HCT116 (cell line): Measurements from ENCODE around the gene RAPSN. TPM values are rescaled to one million over a fixed set of nuclear protein-coding genes. Genes with fewer than 3 reads are reported as not detected.

Experiments used
- ATAC-seq: fragments of 200-7000 bp; cut with Tn5 transposase; 2 replicates; pipeline ENCODE4 v1.9.1; 2020; ENCODE audit warnings: mild to moderate bottlenecking, moderate library complexity
- BruUV-seq: library from RNA; stranded (reverse); fragments of 400-500 nt; replicated peaks from 2 replicates; lab custom pipeline; 2021; lab: Mats Ljungman, UMichigan
- CTCF ChIA-PET: fragments of 300-600 bp; sonication (Branson Sonifier 250); formaldehyde crosslinking; loops from one replicate; lab custom pipeline; 2021; ENCODE audit warnings: antibody characterized with exemption; lab: Charles Lee
- POLR2A ChIA-PET: fragments of 300-600, 350-600 bp; sonication (Branson Sonifier 250); formaldehyde crosslinking; loops from one replicate; lab custom pipeline; 2021; ENCODE audit warnings: antibody characterized with exemption; lab: Charles Lee
- RAD21 ChIA-PET, 2 experiments: fragments of 300-600 bp; sonication (Branson Sonifier 250); formaldehyde crosslinking; loops; one replicate each; lab custom pipeline; 2023; ENCODE audit warnings: low total read pairs in 2 of 2; ENCODE audit not compliant: uncharacterized antibody in 2 of 2, unreplicated experiment in 2 of 2, low non-redundant PET in 1 of 2; lab: Charles Lee
- DNase-seq: peaks from one replicate; pipeline ENCODE4 v3.0.0-alpha.2; 2010; ENCODE audit warnings: low read depth, low spot score
- H2AFZ ChIP-seq: fragments of 200-600 bp; shearing (Covaris generic), sonication (generic); 2 replicates; pipeline ENCODE4 v1.6.1; 2017; ENCODE audit warnings: low read depth, mixed run types, mixed read lengths, antibody characterized with exemption, low read length; ENCODE audit not compliant: poor library complexity, severe bottlenecking
- H3K27ac ChIP-seq: 2 replicates; pipeline ENCODE4 v1.5.1; 2012; ENCODE audit warnings: low read depth, low read length
- H3K27me3 ChIP-seq: fragments of 200-600 bp; sonication (generic); 2 replicates; pipeline ENCODE4 v1.6.1; 2016; ENCODE audit warnings: mixed run types, low read length, mixed read lengths; ENCODE audit not compliant: insufficient read depth
- H3K36me3 ChIP-seq, 2 experiments: fragments of 200-500 bp in 1 of 2; fragments of 200-600 bp in 1 of 2; sonication (Bioruptor generic) in 1 of 2; sonication (generic) in 1 of 2; 2 replicates each; pipeline versions ENCODE4 v1.5.1 to v1.6.1; 2014 to 2016; ENCODE audit warnings: low read length in 2 of 2, inconsistent platforms in 1 of 2, mixed read lengths in 1 of 2, mixed run types in 1 of 2; ENCODE audit not compliant: insufficient read depth in 2 of 2, control insufficient read depth in 1 of 2
- H3K4me1 ChIP-seq, 2 experiments: fragments of 200-600 bp in 1 of 2; sonication (generic) in 1 of 2; 2 replicates each; pipeline versions ENCODE4 v1.5.1 to v1.6.1; 2012 to 2017; ENCODE audit warnings: low read length in 2 of 2, inconsistent platforms in 1 of 2, mild to moderate bottlenecking in 1 of 2, mixed read lengths in 1 of 2, mixed run types in 1 of 2, moderate library complexity in 1 of 2; ENCODE audit not compliant: insufficient read depth in 2 of 2, control insufficient read depth in 1 of 2
- H3K4me2 ChIP-seq: fragments of 200-600 bp; sonication (generic); 2 replicates; pipeline ENCODE4 v1.6.1; 2017; ENCODE audit warnings: mixed run types, low read length, mixed read lengths
- H3K4me3 ChIP-seq, 2 experiments: fragments of 200-600 bp in 1 of 2; sonication (generic) in 1 of 2; replicated peaks in 1 of 2; 2 replicates each; pipeline ENCODE4 v1.5.1; 2011 to 2016; ENCODE audit warnings: low read length in 2 of 2, control low read depth in 1 of 2, low read depth in 1 of 2, mild to moderate bottlenecking in 1 of 2, mixed read lengths in 1 of 2, mixed run types in 1 of 2
- H3K79me2 ChIP-seq: fragments of 200-600 bp; sonication (generic); 2 replicates; pipeline ENCODE4 v1.6.1; 2017; ENCODE audit warnings: mild to moderate bottlenecking, mixed run types, low read length, moderate library complexity, mixed read lengths; ENCODE audit not compliant: insufficient read depth
- H3K9ac ChIP-seq: fragments of 200-600 bp; sonication (generic); 2 replicates; pipeline ENCODE4 v1.6.1; 2016; ENCODE audit warnings: low read length, mixed read lengths
- H3K9me2 ChIP-seq: fragments of 200-600 bp; sonication (generic), shearing (Covaris generic); 2 replicates; pipeline ENCODE4 v1.6.1; 2017; ENCODE audit warnings: mixed run types, mild to moderate bottlenecking, moderate library complexity; ENCODE audit not compliant: insufficient read depth
- H3K9me3 ChIP-seq, 2 experiments: fragments of 200-500 bp in 1 of 2; fragments of 200-600 bp in 1 of 2; sonication (Bioruptor generic) in 1 of 2; sonication (generic) in 1 of 2; 2 replicates each; pipeline ENCODE4 v1.6.1; 2014 to 2017; ENCODE audit warnings: low read length in 2 of 2, mixed read lengths in 2 of 2, inconsistent platforms in 1 of 2, low read depth in 1 of 2, mild to moderate bottlenecking in 1 of 2, mixed run types in 1 of 2, moderate library complexity in 1 of 2; ENCODE audit not compliant: control insufficient read depth in 1 of 2, insufficient read depth in 1 of 2
- H4K20me1 ChIP-seq: fragments of 200-600 bp; sonication (generic), shearing (Covaris generic); 2 replicates; pipeline ENCODE4 v1.6.1; 2017; ENCODE audit warnings: mixed run types, mild to moderate bottlenecking, moderate library complexity; ENCODE audit not compliant: insufficient read depth
- CTCF ChIP-seq, 3 experiments: fragments of 200-600 bp in 1 of 3; sonication (generic) in 1 of 3; IDR thresholded peaks in 2 of 3; conservative IDR thresholded peaks in 1 of 3; 2 replicates each; pipeline ENCODE4 v1.5.1; 2012 to 2017; ENCODE audit warnings: low read depth in 2 of 3, low read length in 2 of 3, antibody characterized with exemption in 1 of 3, borderline replicate concordance in 1 of 3, control low read depth in 1 of 3, mild to moderate bottlenecking in 1 of 3, mixed read lengths in 1 of 3, mixed run types in 1 of 3, moderate library complexity in 1 of 3; ENCODE audit not compliant: insufficient read depth in 1 of 3
- RAD21 ChIP-seq: IDR thresholded peaks from 2 replicates; pipeline ENCODE4 v1.6.1; 2012; ENCODE audit warnings: low read depth, mild to moderate bottlenecking
- ZBTB33 ChIP-seq: IDR thresholded peaks from 2 replicates; pipeline ENCODE4 v1.6.1; 2011; ENCODE audit warnings: mild to moderate bottlenecking, low read length, moderate library complexity; ENCODE audit not compliant: insufficient replicate concordance; ENCODE audit errors: extremely low read depth
- intact Hi-C: fragments of 100-400 bp; cut with micrococcal nuclease; formaldehyde crosslinking; loops from 2 replicates; pipeline ENCODE4 v1.10.0; 2022
- total RNA-seq: library from RNA; stranded (reverse); gene quantifications from one replicate; pipeline ENCODE4 v1.2.1, GENCODE V29; 2021; ENCODE audit not compliant: unreplicated experiment
- TF ChIP-seq, protein P1 (sequence below): IDR thresholded peaks from 2 replicates; pipeline ENCODE4 v1.6.1; 2012

The RAPSN gene
- total RNA-seq, 1 experiment from 2014 or later: 0.57 TPM

- POLR2A ChIA-PET: interaction anchor here (1.0 kb wide), 1 partner anchor 35 kb away, joined by 3 read pairs; no protein-coding TSS in a partner anchor
- Histone ChIP-seq H3K27me3 (no peaks in the 10 kb centered on the region), H3K9me3 (no peaks in the 10 kb centered on the region), H3K4me3 (no peak overlapping the region)
- CTCF ChIA-PET: interaction anchor here (0.6 to 1.7 kb wide), 6 partner anchors 14 to 697 kb away, joined by 3 to 12 read pairs (median 4); partner anchors contain the start of gene PSMC3
- no peak for TF ChIP-seq ZBTB33
- TF ChIP-seq CTCF (IDR thresholded peaks at IDR 0.05 in 2 of 3, conservative IDR thresholded peaks at IDR 0.05 in 1 of 3; ENCODE audit: borderline replicate concordance in 1 of 3, insufficient read depth in 1 of 3, low read depth in 2 of 3, low read length in 2 of 3): peak; percentile 56 to 97 (median 90)
- TF ChIP-seq RAD21: peak; percentile 48; the same call in 1 of the 2 replicates
- TF ChIP-seq, protein P1, sequence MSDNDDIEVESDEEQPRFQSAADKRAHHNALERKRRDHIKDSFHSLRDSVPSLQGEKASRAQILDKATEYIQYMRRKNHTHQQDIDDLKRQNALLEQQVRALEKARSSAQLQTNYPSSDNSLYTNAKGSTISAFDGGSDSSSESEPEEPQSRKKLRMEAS: no peak
- TF ChIP-seq, all 23 proteins: peak for 2
- no TSS peak for BruUV-seq
- Histone ChIP-seq H3K4me1 (peaks cover 37 to 51% of the 10 kb centered on the region in 2 experiments), H3K9ac (no peak overlapping the region), H3K79me2 (peaks cover 7% of the 10 kb centered on the region; the same call in 1 of the 2 replicates), H3K4me2 (no peak overlapping the region), H3K9me2 (no peaks in the 10 kb centered on the region), H3K27ac (no peak overlapping the region), H4K20me1 (no peaks in the 10 kb centered on the region), H2AFZ (no peak overlapping the region), H3K36me3 (peaks cover 0 to 4% of the 10 kb centered on the region in 2 experiments; a peak in 2 of 4 replicates)
- intact Hi-C loops: no loop called here
- RAD21 ChIA-PET: no interaction called here
- DNase-seq (peak; percentile 21), ATAC-seq (peak; percentile 23)
Observed at GRCh38 chr11:47411884-47412746, 36.8 kb downstream of the RAPSN start.
